HepG2 (cell line): ENCODE results near the gene KIF1C. TPM values are rescaled to one million over a fixed set of nuclear protein-coding genes. Genes with fewer than 3 reads are reported as not detected.

Experiments
- AHDC1 ChIP-seq: sonication (generic); formaldehyde crosslinking; IDR thresholded peaks from 2 replicates; pipeline ENCODE4 v1.5.1; 2020; ENCODE audit warnings: mild to moderate bottlenecking, missing genetic modification reagents, borderline replicate concordance
- CHCHD3 ChIP-seq: sonication (generic); formaldehyde crosslinking; IDR thresholded peaks from 2 replicates; pipeline ENCODE4 v1.8.0; 2022; ENCODE audit warnings: mild to moderate bottlenecking, missing genetic modification reagents, moderate library complexity
- CREBL2 ChIP-seq: sonication (generic); formaldehyde crosslinking; IDR thresholded peaks from 2 replicates; pipeline ENCODE4 v1.8.1; 2023; ENCODE audit warnings: missing genetic modification reagents, mild to moderate bottlenecking, borderline replicate concordance
- GZF1 ChIP-seq: sonication (generic); formaldehyde crosslinking; IDR thresholded peaks from 2 replicates; pipeline ENCODE4 v1.5.1; 2020; ENCODE audit warnings: mild to moderate bottlenecking, missing genetic modification reagents
- MLX ChIP-seq: IDR thresholded peaks from 2 replicates; pipeline ENCODE4 v1.6.1; 2016
- NFYB ChIP-seq: sonication (generic); formaldehyde crosslinking; IDR thresholded peaks from 2 replicates; pipeline ENCODE4 v1.4.0; 2020; ENCODE audit warnings: missing genetic modification reagents
- NONO ChIP-seq, 2 experiments: fragments of 450-650 bp in 1 of 2; sonication (generic) in 1 of 2; formaldehyde crosslinking in 1 of 2; IDR thresholded peaks in 1 of 2; conservative IDR thresholded peaks in 1 of 2; 2 replicates each; pipeline versions ENCODE4 v1.6.1 to v1.8.0; 2017 to 2022; ENCODE audit warnings: mild to moderate bottlenecking in 1 of 2, missing genetic modification reagents in 1 of 2, moderate library complexity in 1 of 2
- SIX1 ChIP-seq: sonication (generic); formaldehyde crosslinking; IDR thresholded peaks from 2 replicates; pipeline ENCODE4 v1.4.0; 2020; ENCODE audit warnings: missing genetic modification reagents, borderline replicate concordance
- TAF15 ChIP-seq: fragments of 200-400 bp; formaldehyde crosslinking; IDR thresholded peaks from one replicate; pipeline ENCODE4 v1.6.1; 2018; ENCODE audit warnings: mild to moderate bottlenecking, low read depth, low read length; ENCODE audit not compliant: poor library complexity, severe bottlenecking
- TEAD3 ChIP-seq: optimal IDR thresholded peaks from 2 replicates; pipeline ENCODE3; 2016; ENCODE audit warnings: borderline replicate concordance
- ZC3H13 ChIP-seq: sonication (generic); formaldehyde crosslinking; IDR thresholded peaks from 2 replicates; pipeline ENCODE4 v1.8.1; 2023; ENCODE audit warnings: mild to moderate bottlenecking, missing genetic modification reagents, moderate library complexity
- ZMAT3 ChIP-seq: sonication (generic); formaldehyde crosslinking; conservative IDR thresholded peaks from 2 replicates; pipeline ENCODE4 v1.7.0; 2021; ENCODE audit warnings: missing genetic modification reagents
- ZMYM4 ChIP-seq: sonication (generic); formaldehyde crosslinking; IDR thresholded peaks from 2 replicates; pipeline ENCODE4 v1.8.1; 2023; ENCODE audit warnings: mild to moderate bottlenecking, missing genetic modification reagents
- ZNF253 ChIP-seq: sonication (generic); formaldehyde crosslinking; IDR thresholded peaks from 2 replicates; pipeline ENCODE4 v1.8.0; 2022; ENCODE audit warnings: mild to moderate bottlenecking, missing genetic modification reagents, borderline replicate concordance
- ZNF3 ChIP-seq: IDR thresholded peaks from 2 replicates; pipeline ENCODE4 v1.7.0; 2017; ENCODE audit warnings: inconsistent platforms
- ZNF446 ChIP-seq: sonication (generic); formaldehyde crosslinking; IDR thresholded peaks from 2 replicates; pipeline ENCODE4 v1.5.0; 2020; ENCODE audit warnings: mild to moderate bottlenecking, missing genetic modification reagents
- ZNF552 ChIP-seq: sonication (generic); formaldehyde crosslinking; IDR thresholded peaks from 2 replicates; pipeline ENCODE4 v1.9.0; 2022; ENCODE audit warnings: missing genetic modification reagents, mild to moderate bottlenecking, borderline replicate concordance
- ZNF572 ChIP-seq: sonication (generic); formaldehyde crosslinking; IDR thresholded peaks from 2 replicates; pipeline ENCODE4 v1.5.1; 2020; ENCODE audit warnings: mild to moderate bottlenecking, missing genetic modification reagents
- ZNF577 ChIP-seq: sonication (generic); formaldehyde crosslinking; IDR thresholded peaks from 2 replicates; pipeline ENCODE4 v1.4.0; 2020; ENCODE audit warnings: mild to moderate bottlenecking, low read depth, missing genetic modification reagents, borderline replicate concordance
- ZNF605 ChIP-seq: sonication (generic); formaldehyde crosslinking; IDR thresholded peaks from 2 replicates; pipeline ENCODE4 v1.8.0; 2022; ENCODE audit warnings: mild to moderate bottlenecking, missing genetic modification reagents
- ZNF670 ChIP-seq: sonication (generic); formaldehyde crosslinking; IDR thresholded peaks from 2 replicates; pipeline ENCODE4 v1.8.0; 2022; ENCODE audit warnings: mild to moderate bottlenecking, missing genetic modification reagents, borderline replicate concordance
- ZNF775 ChIP-seq: sonication (generic); formaldehyde crosslinking; IDR thresholded peaks from 2 replicates; pipeline ENCODE4 v1.4.0; 2020; ENCODE audit warnings: missing genetic modification reagents, mild to moderate bottlenecking, moderate library complexity, borderline replicate concordance
- ZNF792 ChIP-seq: IDR thresholded peaks from 2 replicates; pipeline ENCODE4 v1.6.1; 2016
- polyA plus RNA-seq, 8 experiments: library from polyadenylated mRNA; depleted of rRNA in 3 of 8; stranded (reverse) in 7 of 8; unstranded in 1 of 8; fragments of >200 nt; fragmentation: Illumina TruSeq in 4 of 8; extraction: Trizol in 4 of 8; gene quantifications; 2 replicates each; pipeline versions ENCODE4 v1.2.1 to v1.2.3, GENCODE V29; 2011 to 2016; ENCODE audit warnings: low read depth in 4 of 8, missing spikeins in 1 of 8, mixed read lengths in 1 of 8; ENCODE audit not compliant: insufficient read depth in 1 of 8
- total RNA-seq, 5 experiments: library from RNA; depleted of rRNA; stranded (reverse); fragments of >200 nt; fragmentation: Illumina TruSeq; extraction: Trizol; gene quantifications; 2 replicates each; pipeline ENCODE4 v1.2.3, GENCODE V29; 2016; ENCODE audit warnings: low read depth in 1 of 5
- TF ChIP-seq, protein P1 (sequence below): IDR thresholded peaks from 2 replicates; pipeline ENCODE4 v1.6.1; 2016; ENCODE audit warnings: control low read depth

KIF1C gene
- total and polyA plus RNA-seq, 2 of the 13 experiments (the other 11 are each of a cell fraction or from before 2014, with no cell fraction given) = 70.0 to 104 TPM

DNA sequence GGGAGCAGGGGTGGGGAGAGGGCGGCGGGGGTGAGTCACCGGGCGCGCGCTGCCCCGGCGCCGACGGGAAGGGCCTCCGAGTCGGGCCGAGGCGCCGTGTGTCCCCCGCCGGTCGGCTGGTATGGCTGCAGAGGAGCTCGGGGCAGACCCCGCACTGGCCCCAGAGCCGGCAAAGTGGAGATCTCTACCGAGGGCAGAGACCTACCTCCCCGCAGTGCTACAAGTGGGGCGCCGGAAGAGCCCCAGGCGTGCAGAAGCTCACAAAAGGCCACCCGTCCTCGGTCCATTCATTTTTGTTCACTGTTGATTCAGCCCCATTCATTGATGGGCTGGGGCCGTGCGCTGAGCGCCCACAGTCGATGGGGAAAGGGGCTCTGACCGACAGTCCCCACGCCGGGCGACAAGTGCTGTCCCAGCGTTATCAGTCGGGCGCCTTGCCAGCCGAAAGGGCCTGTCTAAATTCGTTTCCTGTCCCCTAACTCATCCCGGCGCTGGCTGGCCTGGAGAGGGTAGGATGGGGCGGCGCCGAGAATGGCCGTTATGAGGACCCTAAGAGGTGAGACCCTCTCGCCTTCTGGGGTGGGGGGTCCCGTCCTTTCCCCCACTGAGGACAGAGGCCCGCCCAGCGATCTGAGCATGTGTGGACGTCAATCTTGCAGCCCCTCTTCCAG, 47.5 kb upstream of the KIF1C start (continued):
- TF ChIP-seq AHDC1 (CRISPR knock-in tag) (peak; percentile 60; the same call in 1 of the 2 replicates), ZNF775 (CRISPR knock-in tag) (no peak), TAF15 (no peak), ZNF552 (CRISPR knock-in tag) (no peak), CREBL2 (CRISPR knock-in tag) (no peak), TEAD3 (CRISPR knock-in tag) (no peak), ZNF605 (peak; percentile 31; the same call in 1 of the 2 replicates), ZNF572 (CRISPR knock-in tag) (no peak), ZC3H13 (CRISPR knock-in tag) (no peak; the same call in 1 of the 2 replicates), ZNF792 (CRISPR knock-in tag) (no peak; the same call in 1 of the 2 replicates), ZMYM4 (no peak), MLX (0 out of 2 replicates have a peak, but pooled peaks have one; percentile 1), NFYB (no peak), ZNF3 (no peak), CHCHD3 (CRISPR knock-in tag) (no peak), ZNF577 (no peak), NONO (IDR thresholded peaks at IDR 0.05) (no peak), NONO (CRISPR knock-in tag; conservative IDR thresholded peaks at IDR 0.05) (no peak), ZNF253 (no peak), GZF1 (CRISPR knock-in tag) (no peak), ZNF670 (CRISPR knock-in tag) (no peak), ZMAT3 (CRISPR knock-in tag) (no peak), ZNF446 (CRISPR knock-in tag) (no peak), SIX1 (CRISPR knock-in tag) (no peak)
- TF ChIP-seq, protein P1, sequence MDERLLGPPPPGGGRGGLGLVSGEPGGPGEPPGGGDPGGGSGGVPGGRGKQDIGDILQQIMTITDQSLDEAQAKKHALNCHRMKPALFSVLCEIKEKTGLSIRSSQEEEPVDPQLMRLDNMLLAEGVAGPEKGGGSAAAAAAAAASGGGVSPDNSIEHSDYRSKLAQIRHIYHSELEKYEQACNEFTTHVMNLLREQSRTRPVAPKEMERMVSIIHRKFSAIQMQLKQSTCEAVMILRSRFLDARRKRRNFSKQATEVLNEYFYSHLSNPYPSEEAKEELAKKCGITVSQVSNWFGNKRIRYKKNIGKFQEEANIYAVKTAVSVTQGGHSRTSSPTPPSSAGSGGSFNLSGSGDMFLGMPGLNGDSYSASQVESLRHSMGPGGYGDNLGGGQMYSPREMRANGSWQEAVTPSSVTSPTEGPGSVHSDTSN (CRISPR knock-in tag) = no peak
